Vagina (tissue), 2 donors: ENCODE data around the gene KRT86. TPM values are rescaled to one million over a fixed set of nuclear protein-coding genes. Genes with fewer than 3 reads are reported as not detected.
"Not testable (repeated sequence)": the region's sequence is repeated elsewhere in the genome, so short reads cannot be mapped to it uniquely, and the experiment has no call there.

Experiments used
- DNase-seq, 2 donors: peaks; one replicate each; pipeline ENCODE4 v3.0.0-alpha.2; 2017; ENCODE audit errors: extremely low spot score in 2 of 2
- H3K27ac ChIP-seq: fragments of 200-600 bp; sonication (generic); one replicate; pipeline ENCODE4 v1.5.1; 2019
- H3K27me3 ChIP-seq: fragments of 200-600 bp; sonication (generic); one replicate; pipeline ENCODE4 v1.5.1; 2019
- H3K36me3 ChIP-seq, 2 donors: fragments of 200-600 bp; sonication (generic); one replicate each; pipeline ENCODE4 v1.5.1; 2017 to 2019
- H3K4me1 ChIP-seq: fragments of 200-600 bp; sonication (generic); one replicate; pipeline ENCODE4 v1.5.1; 2019
- H3K4me3 ChIP-seq, 2 donors: fragments of 200-600 bp; sonication (generic); 1 replicate in 1 of 2; 2 replicates in 1 of 2; pipeline ENCODE4 v1.5.1; 2016 to 2019
- H3K9me3 ChIP-seq: fragments of 200-600 bp; sonication (generic); one replicate; pipeline ENCODE4 v1.5.1; 2019
- POLR2A ChIP-seq, 2 donors: fragments of 450-650 bp; IDR thresholded peaks; one replicate each; pipeline ENCODE4 v1.6.1; 2017; ENCODE audit warnings: antibody characterized with exemption in 2 of 2, mild to moderate bottlenecking in 2 of 2, moderate library complexity in 2 of 2
- POLR2AphosphoS5 ChIP-seq, 2 donors: sonication (generic); formaldehyde crosslinking; IDR thresholded peaks; one replicate each; pipeline ENCODE4 v1.9.0; 2017; ENCODE audit warnings: antibody characterized with exemption in 2 of 2, mild to moderate bottlenecking in 2 of 2, low read depth in 1 of 2; ENCODE audit not compliant: insufficient read depth in 1 of 2
- intact Hi-C: fragments of 100-400 bp; cut with DNase I; formaldehyde crosslinking; loops from one replicate; pipeline ENCODE4 v1.15.1; 2023
- total RNA-seq: library from RNA; depleted of rRNA; stranded (reverse); fragments of >200 nt; gene quantifications from one replicate; pipeline ENCODE4 v1.2.3, GENCODE V29; 2016
- TF ChIP-seq, protein P1 (sequence below), 3 experiments: fragments of 450-650 bp in 2 of 3; fragments of 200-600 bp in 1 of 3; sonication (generic) in 1 of 3; IDR thresholded peaks; one replicate each; pipeline ENCODE4 v1.5.1; 2017 to 2019; ENCODE audit warnings: antibody characterized with exemption in 3 of 3, mild to moderate bottlenecking in 2 of 3, moderate library complexity in 2 of 3

The KRT86 gene
- total RNA-seq, 1 donor from 2014 or later: not detected

- H3K4me3 ChIP-seq, H3K4me1 ChIP-seq, H3K27me3 ChIP-seq, H3K36me3 ChIP-seq, H3K27ac ChIP-seq, intact Hi-C loops, H3K9me3 ChIP-seq: not testable (repeated sequence)
- peak; percentile 62 to 70 for DNase-seq
Measured at GRCh38 chr12:52287816-52288805, 13.7 kb downstream of the KRT86 start.

DNA sequence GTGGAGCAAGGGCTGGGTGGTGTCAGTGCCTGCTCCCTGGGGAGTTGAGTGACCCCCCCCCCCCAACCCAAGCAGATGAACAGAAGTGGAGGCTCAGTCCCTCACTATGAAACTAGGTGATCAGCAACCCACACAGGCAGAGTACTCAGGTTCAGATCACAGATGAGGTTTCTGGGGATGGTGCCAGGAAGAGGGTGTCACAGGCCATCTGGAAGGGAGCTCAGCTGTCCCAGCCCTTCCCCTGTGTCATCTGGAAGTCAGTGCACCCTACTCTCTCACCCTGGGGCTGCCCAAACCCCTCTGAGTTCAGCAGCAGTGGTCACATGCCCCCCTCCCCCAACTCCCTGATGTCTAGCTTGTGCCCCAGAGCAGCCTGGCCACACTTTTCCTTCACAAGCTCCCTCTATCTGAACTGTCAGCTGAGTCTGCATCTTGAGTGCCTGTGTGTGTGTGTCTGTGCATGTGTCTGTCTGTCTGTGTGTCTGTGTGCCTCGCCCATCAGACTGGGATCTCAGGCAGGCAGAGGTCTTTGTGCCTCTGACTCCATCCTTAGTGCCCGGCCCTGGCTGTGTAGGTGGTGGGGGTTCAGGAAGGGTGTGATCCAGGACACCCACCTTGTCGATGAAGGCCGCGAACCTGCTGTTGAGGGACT, 16.2 kb downstream of the KRT86 start:
- H3K4me1 ChIP-seq, H3K9me3 ChIP-seq, H3K36me3 ChIP-seq, H3K27me3 ChIP-seq, H3K4me3 ChIP-seq, intact Hi-C loops, H3K27ac ChIP-seq, DNase-seq: not testable (repeated sequence)

DNA sequence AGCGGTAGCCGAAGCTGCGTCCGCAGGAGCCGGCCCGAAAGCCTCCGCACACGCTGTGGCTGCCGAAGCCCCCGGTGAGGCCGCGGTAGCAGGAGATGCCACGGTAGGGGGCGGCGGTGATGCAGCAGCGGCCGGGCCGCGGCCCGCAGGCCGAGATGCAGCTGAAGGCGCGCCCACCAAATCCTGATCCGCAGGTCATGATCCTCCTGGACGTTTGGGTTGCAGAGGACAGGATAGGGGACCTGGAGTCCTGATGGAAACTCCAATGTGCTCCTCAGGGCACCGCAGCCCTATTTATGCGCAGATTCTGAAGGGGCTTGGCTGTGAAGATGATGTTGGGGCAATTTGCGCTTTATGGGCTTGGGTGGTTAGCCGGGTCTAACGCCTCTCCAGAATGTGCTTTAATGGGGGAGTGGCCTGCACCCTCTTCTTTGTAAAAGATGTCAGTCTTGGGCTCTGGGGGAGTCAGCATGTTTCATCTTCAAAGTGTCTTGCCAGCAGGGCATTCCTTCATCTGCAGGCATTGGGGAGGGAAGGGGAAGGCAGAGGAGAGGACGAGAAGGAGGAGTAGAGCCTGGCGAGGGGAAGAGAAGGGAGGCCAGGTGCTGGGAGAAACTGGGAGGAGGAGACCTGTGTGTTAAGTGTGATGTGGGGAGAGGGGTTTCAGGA, 17.0 kb downstream of the KRT86 start, which contains the start of gene KRT81:
KRT81 (minus strand) TSS at position 268 of the 669 bp plus-strand sequence; CDS start at position 199, 69 bp downstream.
- Histone ChIP-seq H3K9me3 (no peaks in the 10 kb centered on the region), H3K4me3 (no peak within 1 kb of the TSS), H3K4me1 (no peaks in the 10 kb centered on the region), H3K36me3 (no peaks in the 10 kb centered on the region), H3K27me3 (no peaks in the 10 kb centered on the region), H3K27ac (no peak within 1 kb of the TSS)
- intact Hi-C loops: no loop called here
- no peak for TF ChIP-seq POLR2AphosphoS5 (IDR thresholded peaks at IDR 0.05; ENCODE audit: insufficient read depth in 1 of 2, low read depth in 1 of 2)
- TF ChIP-seq POLR2A (IDR thresholded peaks at IDR 0.05): no peak
- TF ChIP-seq, protein P1, sequence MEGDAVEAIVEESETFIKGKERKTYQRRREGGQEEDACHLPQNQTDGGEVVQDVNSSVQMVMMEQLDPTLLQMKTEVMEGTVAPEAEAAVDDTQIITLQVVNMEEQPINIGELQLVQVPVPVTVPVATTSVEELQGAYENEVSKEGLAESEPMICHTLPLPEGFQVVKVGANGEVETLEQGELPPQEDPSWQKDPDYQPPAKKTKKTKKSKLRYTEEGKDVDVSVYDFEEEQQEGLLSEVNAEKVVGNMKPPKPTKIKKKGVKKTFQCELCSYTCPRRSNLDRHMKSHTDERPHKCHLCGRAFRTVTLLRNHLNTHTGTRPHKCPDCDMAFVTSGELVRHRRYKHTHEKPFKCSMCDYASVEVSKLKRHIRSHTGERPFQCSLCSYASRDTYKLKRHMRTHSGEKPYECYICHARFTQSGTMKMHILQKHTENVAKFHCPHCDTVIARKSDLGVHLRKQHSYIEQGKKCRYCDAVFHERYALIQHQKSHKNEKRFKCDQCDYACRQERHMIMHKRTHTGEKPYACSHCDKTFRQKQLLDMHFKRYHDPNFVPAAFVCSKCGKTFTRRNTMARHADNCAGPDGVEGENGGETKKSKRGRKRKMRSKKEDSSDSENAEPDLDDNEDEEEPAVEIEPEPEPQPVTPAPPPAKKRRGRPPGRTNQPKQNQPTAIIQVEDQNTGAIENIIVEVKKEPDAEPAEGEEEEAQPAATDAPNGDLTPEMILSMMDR (IDR thresholded peaks at IDR 0.05): no peak
- peak; percentile 42 to 70 for DNase-seq

GRCh38 chr12:52293926-52294325, 19.5 kb downstream of the KRT86 start:
- Histone ChIP-seq H3K27me3 (no peaks in the 10 kb centered on the region), H3K27ac (no peak overlapping the region), H3K36me3 (no peaks in the 10 kb centered on the region), H3K4me3 (no peak overlapping the region), H3K9me3 (no peaks in the 10 kb centered on the region), H3K4me1 (no peaks in the 10 kb centered on the region)
- intact Hi-C loops: no loop called here
- DNase-seq: peak in 1 of 2 donors; percentile 77
- TF ChIP-seq POLR2A (IDR thresholded peaks at IDR 0.05) (no peak), POLR2AphosphoS5 (IDR thresholded peaks at IDR 0.05; ENCODE audit: insufficient read depth in 1 of 2, low read depth in 1 of 2) (no peak)
- TF ChIP-seq, protein P1 (IDR thresholded peaks at IDR 0.05): no peak

DNA sequence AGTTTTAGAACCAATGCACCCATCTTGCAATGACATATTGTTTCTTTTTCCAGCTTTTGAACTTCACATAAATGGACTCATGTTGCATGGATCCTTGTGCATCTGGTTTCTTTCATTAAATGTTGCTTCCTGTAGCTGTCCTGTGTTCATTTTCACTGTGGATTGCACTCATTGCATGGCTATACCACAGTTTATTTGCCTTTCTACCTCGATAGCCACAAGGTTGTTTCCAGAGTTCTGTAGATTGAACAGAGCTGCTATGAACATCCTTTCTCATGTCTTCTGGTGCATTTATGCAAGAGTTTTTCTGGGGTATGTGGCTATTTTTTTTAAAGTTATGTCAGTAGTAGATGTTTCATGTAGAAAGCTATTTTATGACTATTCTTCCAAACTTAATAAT, 20.4 kb downstream of the KRT86 start:
- intact Hi-C loops: no loop called here

More for the DNA sequence above, 20.4 kb downstream of the KRT86 start:
- DNase-seq: no peak
- no peaks in the 10 kb centered on the region for H3K9me3 ChIP-seq
- no peaks in the 10 kb centered on the region for H3K4me1 ChIP-seq
- H3K27me3 ChIP-seq: no peaks in the 10 kb centered on the region
- no peaks in the 10 kb centered on the region for H3K36me3 ChIP-seq
- no peak overlapping the region for H3K27ac ChIP-seq
- TF ChIP-seq, protein P1 (IDR thresholded peaks at IDR 0.05): no peak
- TF ChIP-seq POLR2A (IDR thresholded peaks at IDR 0.05) (no peak), POLR2AphosphoS5 (IDR thresholded peaks at IDR 0.05; ENCODE audit: insufficient read depth in 1 of 2, low read depth in 1 of 2) (no peak)
- no peak overlapping the region for H3K4me3 ChIP-seq
